Hepatocyte (in vitro differentiated cells): Measurements from ENCODE around the gene TBX18. TPM values are rescaled to one million over a fixed set of nuclear protein-coding genes. Genes with fewer than 3 reads are reported as not detected.

ENCODE experiments used
- DNase-seq: peaks from one replicate; pipeline ENCODE4 v3.0.0-alpha.2; 2016; ENCODE audit warnings: low spot score
- H2AFZ ChIP-seq: fragments of 200-600 bp; sonication (generic); 2 replicates; pipeline ENCODE4 v1.6.0; 2016; ENCODE audit warnings: antibody characterized with exemption, mild to moderate bottlenecking
- H3K27ac ChIP-seq: fragments of 200-600 bp; sonication (generic); 2 replicates; pipeline ENCODE4 v1.5.1; 2016; ENCODE audit warnings: mild to moderate bottlenecking
- H3K27me3 ChIP-seq: fragments of 200-600 bp; sonication (generic); 2 replicates; pipeline ENCODE4 v1.6.1; 2016
- H3K36me3 ChIP-seq: fragments of 200-600 bp; sonication (generic); replicated peaks from 2 replicates; pipeline ENCODE4 v1.5.1; 2016; ENCODE audit warnings: low read depth; ENCODE audit not compliant: insufficient read depth
- H3K4me1 ChIP-seq: fragments of 200-600 bp; sonication (generic); 2 replicates; pipeline ENCODE4 v1.5.1; 2016; ENCODE audit warnings: mild to moderate bottlenecking, moderate library complexity; ENCODE audit not compliant: insufficient read depth
- H3K4me2 ChIP-seq: fragments of 200-600 bp; sonication (generic); 2 replicates; pipeline ENCODE4 v1.6.0; 2016
- H3K4me3 ChIP-seq: fragments of 200-600 bp; sonication (generic); 2 replicates; pipeline ENCODE4 v1.5.1; 2016; ENCODE audit warnings: mild to moderate bottlenecking
- H3K79me2 ChIP-seq: fragments of 200-600 bp; sonication (generic); 2 replicates; pipeline ENCODE4 v1.6.0; 2017; ENCODE audit warnings: mild to moderate bottlenecking
- H3K9me2 ChIP-seq: fragments of 200-600 bp; sonication (generic); replicated peaks from 2 replicates; pipeline ENCODE4 v1.6.0; 2017; ENCODE audit warnings: mild to moderate bottlenecking; ENCODE audit not compliant: insufficient read depth
- H3K9me3 ChIP-seq: fragments of 200-600 bp; sonication (generic); 2 replicates; pipeline ENCODE4 v1.5.1; 2016; ENCODE audit warnings: low read depth, mild to moderate bottlenecking
- H4K20me1 ChIP-seq: fragments of 200-600 bp; sonication (generic); 2 replicates; pipeline ENCODE4 v1.6.0; 2016; ENCODE audit warnings: mild to moderate bottlenecking; ENCODE audit not compliant: insufficient read depth, poor library complexity, severe bottlenecking
- EZH2 ChIP-seq: fragments of 200-600 bp; sonication (generic); IDR thresholded peaks from 2 replicates; pipeline ENCODE4 v1.6.1; 2016; ENCODE audit warnings: antibody characterized with exemption, mild to moderate bottlenecking, borderline replicate concordance
- EZH2phosphoT487 ChIP-seq: fragments of 200-600 bp; sonication (generic); IDR thresholded peaks from one replicate; pipeline ENCODE4 v1.6.1; 2018; ENCODE audit warnings: antibody characterized with exemption, mild to moderate bottlenecking, low read depth, moderate library complexity; ENCODE audit not compliant: unreplicated experiment, severe bottlenecking
- WGBS: methylation state at CpG from one replicate; pipeline ENCODE4 v1.1.6; 2016; ENCODE audit warnings: low lambda C conversion rate; ENCODE audit errors: missing lambda C conversion rate; 5-methylcytosine and 5-hydroxymethylcytosine counted together
- polyA plus RNA-seq: library from polyadenylated mRNA; unstranded; fragments of >200 nt; fragmentation: Nextera tagmentation; extraction: Ambion mirVana; gene quantifications from 2 replicates; pipeline ENCODE4 v1.2.1, GENCODE V29; 2016
- total RNA-seq: library from RNA; depleted of rRNA; stranded (reverse); fragments of >200 nt; gene quantifications from 2 replicates; pipeline ENCODE4 v1.2.3, GENCODE V29; 2014
- TF ChIP-seq, protein P1 (sequence below): fragments of 200-600 bp; sonication (generic); IDR thresholded peaks from 2 replicates; pipeline ENCODE4 v1.5.1; 2016; ENCODE audit warnings: antibody characterized with exemption, mild to moderate bottlenecking; ENCODE audit not compliant: poor library complexity

The TBX18 gene
- total and polyA plus RNA-seq, 2 experiments from 2014 or later: 0.37 to 1.3 TPM

DNA sequence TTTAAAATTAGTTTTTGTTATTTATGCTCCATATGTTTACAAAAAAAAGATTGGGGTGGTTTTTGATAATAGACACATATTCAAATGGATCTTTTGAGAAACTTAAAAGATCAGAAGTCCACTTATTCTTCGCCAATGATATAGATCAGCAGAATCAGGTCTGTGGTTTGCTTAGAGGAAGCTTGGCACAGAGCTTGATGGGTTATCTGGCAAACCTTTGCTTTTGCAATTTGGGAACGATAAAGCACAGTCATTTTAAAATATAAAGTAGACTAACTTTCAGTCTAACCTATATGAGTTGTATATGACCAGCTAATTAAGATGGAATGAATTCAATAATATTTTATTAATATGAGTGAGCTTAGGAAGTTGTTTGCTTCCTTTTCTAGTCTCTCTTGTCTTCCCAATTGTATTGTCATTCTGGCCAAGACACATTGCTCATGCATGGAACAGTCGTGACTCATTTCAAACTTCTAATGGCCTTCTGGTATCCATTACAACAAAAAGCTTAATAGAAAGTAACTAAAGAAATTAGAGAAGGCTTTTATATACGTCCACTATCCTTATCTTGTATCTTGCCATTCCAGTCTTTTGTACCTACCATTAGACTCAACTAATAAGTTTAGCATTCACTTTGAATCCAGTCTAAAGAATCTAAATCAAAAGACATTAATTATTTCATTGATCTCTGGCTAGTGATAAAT lies 118.7 kb downstream of the TBX18 start:
- no peaks in the 10 kb centered on the region for H3K9me2 ChIP-seq
- WGBS: 71% methylated on average over 4 of the region's 4 CpGs

DNA sequence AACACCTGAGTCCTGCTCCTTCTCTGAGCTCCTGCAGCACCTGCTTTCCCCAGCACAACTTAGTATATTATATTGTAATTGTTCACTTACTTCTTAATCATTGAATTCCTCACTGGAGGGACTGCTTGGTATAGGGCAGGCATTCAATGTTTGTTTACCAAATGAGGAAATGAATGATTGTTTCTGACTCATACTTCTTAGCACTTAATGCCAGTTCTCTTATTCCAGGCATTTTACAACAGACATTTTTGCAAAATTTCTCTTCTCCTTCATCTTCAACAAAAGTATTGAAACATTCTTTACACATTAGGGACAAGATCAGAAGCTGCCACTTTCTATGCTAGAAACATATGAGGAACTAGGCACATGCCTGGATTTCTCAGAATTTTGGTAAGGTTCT lies 119.4 kb downstream of the TBX18 start:
- Histone ChIP-seq H3K27me3 (no peaks in the 10 kb centered on the region), H3K9me3 (no peaks in the 10 kb centered on the region), H2AFZ (no peak overlapping the region), H3K4me2 (no peak overlapping the region), H3K27ac (no peak overlapping the region), H4K20me1 (no peaks in the 10 kb centered on the region), H3K9me2 (no peaks in the 10 kb centered on the region), H3K79me2 (no peaks in the 10 kb centered on the region), H3K36me3 (no peaks in the 10 kb centered on the region), H3K4me3 (no peak overlapping the region), H3K4me1 (no peaks in the 10 kb centered on the region)
- TF ChIP-seq EZH2phosphoT487 (no peak), EZH2 (no peak)
- TF ChIP-seq, protein P1, sequence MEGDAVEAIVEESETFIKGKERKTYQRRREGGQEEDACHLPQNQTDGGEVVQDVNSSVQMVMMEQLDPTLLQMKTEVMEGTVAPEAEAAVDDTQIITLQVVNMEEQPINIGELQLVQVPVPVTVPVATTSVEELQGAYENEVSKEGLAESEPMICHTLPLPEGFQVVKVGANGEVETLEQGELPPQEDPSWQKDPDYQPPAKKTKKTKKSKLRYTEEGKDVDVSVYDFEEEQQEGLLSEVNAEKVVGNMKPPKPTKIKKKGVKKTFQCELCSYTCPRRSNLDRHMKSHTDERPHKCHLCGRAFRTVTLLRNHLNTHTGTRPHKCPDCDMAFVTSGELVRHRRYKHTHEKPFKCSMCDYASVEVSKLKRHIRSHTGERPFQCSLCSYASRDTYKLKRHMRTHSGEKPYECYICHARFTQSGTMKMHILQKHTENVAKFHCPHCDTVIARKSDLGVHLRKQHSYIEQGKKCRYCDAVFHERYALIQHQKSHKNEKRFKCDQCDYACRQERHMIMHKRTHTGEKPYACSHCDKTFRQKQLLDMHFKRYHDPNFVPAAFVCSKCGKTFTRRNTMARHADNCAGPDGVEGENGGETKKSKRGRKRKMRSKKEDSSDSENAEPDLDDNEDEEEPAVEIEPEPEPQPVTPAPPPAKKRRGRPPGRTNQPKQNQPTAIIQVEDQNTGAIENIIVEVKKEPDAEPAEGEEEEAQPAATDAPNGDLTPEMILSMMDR: no peak
- DNase-seq: no peak

More for the DNA sequence above, 118.7 kb downstream of the TBX18 start:
- H3K4me2 ChIP-seq: no peak overlapping the region
- H2AFZ ChIP-seq: no peak overlapping the region
- H3K4me3 ChIP-seq: no peak overlapping the region
- no peak overlapping the region for H3K27ac ChIP-seq
- no peaks in the 10 kb centered on the region for H3K36me3 ChIP-seq
- H3K4me1 ChIP-seq: no peaks in the 10 kb centered on the region
- no peaks in the 10 kb centered on the region for H3K9me3 ChIP-seq
- TF ChIP-seq, protein P1: no peak
- TF ChIP-seq EZH2 (no peak), EZH2phosphoT487 (no peak)
- DNase-seq: no peak
- no peaks in the 10 kb centered on the region for H4K20me1 ChIP-seq
- no peaks in the 10 kb centered on the region for H3K27me3 ChIP-seq
- no peaks in the 10 kb centered on the region for H3K79me2 ChIP-seq

DNA sequence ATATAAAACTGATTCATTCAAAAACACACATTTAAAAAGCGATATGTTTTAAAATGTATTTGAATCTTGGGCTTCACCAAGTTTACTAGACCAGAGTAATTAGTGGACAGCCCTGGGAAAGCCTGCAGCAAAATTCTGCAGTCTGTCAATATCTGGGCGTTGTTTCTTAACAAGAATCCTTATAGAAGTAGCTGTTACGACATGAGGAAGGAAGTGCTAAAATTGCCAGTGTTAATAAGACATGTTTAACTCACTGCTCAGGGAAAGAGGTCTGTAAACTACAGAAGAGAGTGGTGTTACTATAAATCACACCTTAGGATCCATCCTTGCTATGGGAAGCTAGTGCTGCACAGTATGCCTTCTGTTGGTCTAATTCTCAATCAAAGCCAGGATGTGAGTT lies 120.6 kb downstream of the TBX18 start:
- Histone ChIP-seq H3K36me3 (no peaks in the 10 kb centered on the region), H4K20me1 (no peaks in the 10 kb centered on the region), H3K4me1 (no peaks in the 10 kb centered on the region), H2AFZ (no peak overlapping the region), H3K27me3 (no peaks in the 10 kb centered on the region), H3K9me2 (no peaks in the 10 kb centered on the region), H3K4me2 (no peak overlapping the region), H3K79me2 (no peaks in the 10 kb centered on the region), H3K9me3 (no peaks in the 10 kb centered on the region), H3K4me3 (no peak overlapping the region), H3K27ac (no peak overlapping the region)
- DNase-seq: no peak
- TF ChIP-seq EZH2: no peak
- TF ChIP-seq, protein P1: no peak
- TF ChIP-seq EZH2phosphoT487: no peak
- WGBS: 80% methylated on average over 3 of the region's 3 CpGs
